Stimulated activated CD8-positive, alpha-beta memory T cell treated with anti-CD3 and anti-CD28 coated beads, Interleukin-2, amount 100 ng/mL, for 1 hour (primary cell): ENCODE results near the gene PLD4.

Source experiments
- DNase-seq, 2 donors: peaks; one replicate each; pipeline ENCODE4 v3.0.0-alpha.2; 2020; ENCODE audit warnings: low read depth in 2 of 2

Gene PLD4

GRCh38 chr14:104954746-104955395 is 30.2 kb downstream of the PLD4 start:
- DNase-seq: no peak

- no peak for DNase-seq
Measured at GRCh38 chr14:104955396-104955770, 30.7 kb downstream of the PLD4 start.

- DNase-seq: no peak
Measured at GRCh38 chr14:104956290-104956890, 31.7 kb downstream of the PLD4 start.

GRCh38 chr14:104957146-104958113 is 32.8 kb downstream of the PLD4 start:
- DNase-seq: no peak

- no peak for DNase-seq
Measured at GRCh38 chr14:104964546-104964945, 39.9 kb downstream of the PLD4 start.

- no peak for DNase-seq
Measured at GRCh38 chr14:104965561-104966231, 41.0 kb downstream of the PLD4 start.

GRCh38 chr14:104966261-104966865 is 41.7 kb downstream of the PLD4 start:
- DNase-seq: no peak

- no peak for DNase-seq
Measured at GRCh38 chr14:104966981-104967385, 42.3 kb downstream of the PLD4 start.

- DNase-seq: no peak
Measured at GRCh38 chr14:104967386-104968152, 42.9 kb downstream of the PLD4 start.

GRCh38 chr14:104968153-104968527 is 43.5 kb downstream of the PLD4 start:
- no peak for DNase-seq

- no peak for DNase-seq
Measured at GRCh38 chr14:104968541-104969401, 44.1 kb downstream of the PLD4 start.

GRCh38 chr14:104969741-104970230 is 45.1 kb downstream of the PLD4 start:
- no peak for DNase-seq

GRCh38 chr14:104970231-104971068 is 45.8 kb downstream of the PLD4 start:
- no peak for DNase-seq

GRCh38 chr14:104971447-104972240 is 47.0 kb downstream of the PLD4 start:
- no peak for DNase-seq

- no peak for DNase-seq
Measured at GRCh38 chr14:104972301-104973134, 47.8 kb downstream of the PLD4 start.

GRCh38 chr14:104973135-104973384 is 48.4 kb downstream of the PLD4 start:
- no peak for DNase-seq

- DNase-seq: no peak
Measured at GRCh38 chr14:104973385-104974145, 48.9 kb downstream of the PLD4 start.
